Astrocyte of the cerebellum (primary cell): ENCODE results near the gene C16orf96.

ENCODE experiments used
- DNase-seq: peaks from one replicate; pipeline ENCODE4 v3.0.0-alpha.2; 2011; ENCODE audit warnings: low read depth
- H3K4me3 ChIP-seq: 2 replicates; pipeline ENCODE4 v1.5.1; 2011; ENCODE audit warnings: mild to moderate bottlenecking, low read depth, low read length, moderate library complexity
- CTCF ChIP-seq: IDR thresholded peaks from 2 replicates; pipeline ENCODE4 v1.5.1; 2012; ENCODE audit warnings: low read length, low read depth, moderate library complexity, mild to moderate bottlenecking; ENCODE audit errors: missing control alignments
- in situ Hi-C: cut with HindIII; loops from 2 replicates; pipeline ENCODE4 v1.10.0; 2017; ENCODE audit warnings: low sequenced_read_pairs

The C16orf96 gene

GRCh38 chr16:4524571-4524970 lies 31.6 kb upstream of the C16orf96 start:
- in situ Hi-C loops = loop anchor here (25.0 kb wide), 1 partner anchor 113 kb away; no protein-coding TSS in a partner anchor
- no peak overlapping the region for H3K4me3 ChIP-seq
- no peak for DNase-seq
- no peak for TF ChIP-seq CTCF

- in situ Hi-C loops = no loop called here
- no peak for DNase-seq
- H3K4me3 ChIP-seq = no peak overlapping the region
- TF ChIP-seq CTCF = no peak
These were observed 31.1 kb upstream of the C16orf96 start for GRCh38 chr16:4525069-4525468.

- DNase-seq = no peak
- no peak for TF ChIP-seq CTCF
- in situ Hi-C loops = no loop called here
- H3K4me3 ChIP-seq = no peak overlapping the region
These were observed 30.4 kb upstream of the C16orf96 start for GRCh38 chr16:4525634-4526277.

- TF ChIP-seq CTCF = peak; percentile 10
- in situ Hi-C loops = no loop called here
- peak; percentile 29 for DNase-seq
- H3K4me3 ChIP-seq = no peak overlapping the region
These were observed 26.8 kb upstream of the C16orf96 start for GRCh38 chr16:4529085-4530060.

GRCh38 chr16:4531811-4532210 lies 24.3 kb upstream of the C16orf96 start:
- DNase-seq = no peak
- in situ Hi-C loops = no loop called here
- no peak for TF ChIP-seq CTCF
- H3K4me3 ChIP-seq = no peak overlapping the region

- H3K4me3 ChIP-seq = no peak overlapping the region
- no peak for TF ChIP-seq CTCF
- DNase-seq = no peak
- in situ Hi-C loops = no loop called here
These were observed 23.9 kb upstream of the C16orf96 start for GRCh38 chr16:4532238-4532637.
